T47D (cell line): ENCODE data around the gene RPN2.

Experiments
- DNase-seq, 2 experiments: peaks; one replicate each; pipeline versions ENCODE4 v3.0.0 to v3.0.0-alpha.2; 2011 to 2012; ENCODE audit warnings: low read depth in 1 of 2, low spot score in 1 of 2
- JUND ChIP-seq: IDR thresholded peaks from 2 replicates; pipeline ENCODE4 v1.6.1; 2012; ENCODE audit warnings: low read depth
- in situ Hi-C: cut with HindIII; loops from 2 replicates; pipeline ENCODE4 v1.10.0; 2016; ENCODE audit warnings: low sequenced_read_pairs, low pct_unique_long_range_greater_than_20kb

RPN2 gene

GRCh38 chr20:37243076-37243936 lies 64.2 kb downstream of the RPN2 start:
- in situ Hi-C loops = no loop called here
- TF ChIP-seq JUND = no peak
- DNase-seq = no peak

DNA sequence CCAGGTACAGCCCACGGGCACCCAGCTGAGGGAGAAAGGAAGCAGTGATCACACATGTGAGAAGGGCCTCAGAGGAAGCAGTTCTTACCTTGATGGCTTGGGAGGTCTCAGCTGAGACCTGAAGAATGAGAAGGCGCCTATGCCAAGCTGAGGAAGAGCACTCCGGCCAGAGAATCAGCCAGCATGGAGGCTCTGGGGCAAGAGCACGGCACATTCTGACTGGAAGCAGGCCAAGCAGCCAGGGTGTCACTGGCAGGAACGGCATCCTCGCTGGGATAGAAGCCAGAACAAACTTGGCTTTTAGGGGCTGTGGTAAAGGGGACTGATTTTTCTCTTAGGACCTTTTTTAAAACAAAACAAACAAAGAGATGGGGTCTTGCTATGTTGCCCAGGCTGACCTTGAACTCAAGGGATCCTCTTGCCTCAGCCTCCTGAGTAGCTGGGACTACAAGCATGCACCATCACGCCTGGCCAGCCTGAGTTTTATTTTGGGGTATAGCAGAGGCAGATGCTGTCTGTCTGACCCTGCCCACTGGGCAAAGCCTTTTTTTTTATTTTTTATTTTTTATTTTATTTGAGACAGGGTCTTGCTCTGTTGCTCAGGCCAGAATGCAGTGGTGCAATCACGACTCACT lies 64.9 kb downstream of the RPN2 start:
- no peak for TF ChIP-seq JUND
- in situ Hi-C loops = no loop called here
- no peak for DNase-seq

DNA sequence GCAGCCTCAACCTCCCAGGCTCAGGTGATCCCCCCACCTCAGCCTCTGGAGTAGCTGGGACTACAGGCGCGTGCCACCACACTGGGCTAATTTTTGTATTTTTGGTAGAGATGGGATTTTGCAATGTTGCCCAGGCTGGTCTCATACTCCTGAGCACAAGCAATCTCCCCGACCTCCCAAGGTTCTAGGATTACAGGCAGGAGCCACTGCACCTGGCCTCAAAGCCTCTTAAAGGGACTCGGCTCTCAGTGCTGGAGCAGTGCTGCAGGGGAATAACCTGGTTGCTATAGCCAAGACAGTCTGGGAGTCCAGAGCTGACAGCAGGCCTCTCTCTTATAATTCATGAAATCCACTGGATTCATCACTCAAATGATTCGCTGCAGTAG lies 65.4 kb downstream of the RPN2 start:
- no peak for DNase-seq
- no peak for TF ChIP-seq JUND
- in situ Hi-C loops = no loop called here

DNA sequence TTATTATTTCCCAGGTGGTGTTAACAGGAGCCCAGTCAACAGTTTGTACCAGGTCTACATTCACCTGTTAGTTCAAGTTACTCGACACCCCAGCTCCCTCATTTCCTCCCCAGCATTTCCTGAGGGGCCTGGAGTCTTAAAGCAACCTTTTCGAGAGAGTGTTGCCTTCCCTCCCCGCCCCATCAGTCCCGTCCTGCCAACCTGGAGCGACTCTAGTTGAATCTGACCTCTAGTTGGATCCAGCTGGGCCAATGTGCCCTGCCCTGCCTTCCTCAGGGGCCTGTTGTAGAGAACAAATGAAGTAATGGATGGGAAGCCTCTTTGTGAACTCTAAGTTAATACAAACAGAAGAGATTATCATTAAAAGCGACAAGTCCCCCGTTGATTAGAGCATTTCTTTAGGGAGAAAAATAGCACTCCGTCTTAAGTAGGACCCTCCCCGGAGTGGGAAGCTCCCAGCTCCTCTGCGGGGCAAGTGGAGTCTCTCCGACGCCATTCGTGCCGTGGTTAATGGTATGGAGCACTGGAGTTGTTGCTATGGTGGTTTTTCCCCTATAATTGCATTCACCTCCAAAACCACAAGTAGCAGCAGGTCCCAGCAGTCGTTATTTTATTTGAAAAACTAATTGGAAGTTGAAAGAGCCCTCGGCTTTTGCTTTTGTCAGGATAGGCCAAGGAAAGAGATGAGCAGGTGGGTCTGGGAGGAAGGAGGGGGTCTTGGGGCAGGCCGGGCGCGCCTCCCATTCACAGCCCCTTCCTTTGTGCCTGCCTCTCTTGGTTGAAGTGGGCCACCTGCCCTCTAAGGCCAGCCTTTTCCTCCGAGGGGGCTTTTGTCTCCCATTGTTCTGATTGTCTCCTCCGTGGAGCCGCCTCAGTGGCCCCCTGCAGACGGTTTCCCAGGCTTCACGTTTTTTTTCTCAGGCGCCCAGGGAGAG lies 66.4 kb downstream of the RPN2 start:
- DNase-seq = no peak
- in situ Hi-C loops = no loop called here
- no peak for TF ChIP-seq JUND

DNA sequence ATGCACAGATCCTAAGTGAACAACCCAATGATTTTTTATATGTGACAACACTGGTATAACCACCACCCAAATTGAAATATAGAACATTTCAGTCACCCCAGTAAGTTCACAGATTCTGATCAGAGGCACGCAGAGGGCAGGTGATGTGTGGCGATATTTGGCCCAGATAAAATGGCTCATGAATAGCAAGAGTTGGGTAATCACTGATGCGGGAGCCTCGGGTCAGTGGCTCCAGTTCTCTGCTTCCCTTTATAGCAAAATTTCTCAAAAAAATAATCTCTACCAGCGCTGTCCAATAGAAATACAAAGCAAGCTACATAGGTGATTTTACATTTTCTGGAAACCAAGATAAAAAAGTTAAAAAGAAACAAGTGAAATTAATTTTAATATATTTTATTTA lies 67.6 kb downstream of the RPN2 start:
- DNase-seq = no peak
- in situ Hi-C loops = no loop called here
- TF ChIP-seq JUND = no peak

GRCh38 chr20:37247547-37247946 lies 68.4 kb downstream of the RPN2 start:
- DNase-seq = no peak
- in situ Hi-C loops = no loop called here
- TF ChIP-seq JUND = no peak

DNA sequence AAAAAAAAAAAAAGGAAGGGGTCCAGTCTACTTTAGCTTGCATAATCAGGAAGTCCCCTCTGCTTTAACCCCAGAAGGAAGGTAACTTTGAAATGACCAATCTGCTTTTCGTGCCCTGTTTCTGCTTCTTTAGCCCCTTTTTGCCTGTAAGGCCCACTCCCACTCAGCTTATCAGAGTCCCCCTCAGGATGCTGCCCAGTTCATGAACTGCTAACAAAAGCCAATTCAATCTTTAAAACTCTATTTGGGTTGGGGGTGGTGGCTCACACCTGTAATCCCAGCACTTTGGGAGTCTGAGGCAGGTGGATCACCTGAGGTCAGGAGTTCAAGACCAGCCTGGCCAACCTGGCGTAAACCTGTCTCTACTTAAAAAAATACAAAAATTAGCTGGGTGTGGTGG lies 70.2 kb downstream of the RPN2 start:
- in situ Hi-C loops = no loop called here
- TF ChIP-seq JUND = no peak
- no peak for DNase-seq

GRCh38 chr20:37251825-37252477 lies 72.8 kb downstream of the RPN2 start:
- DNase-seq = no peak
- in situ Hi-C loops = no loop called here
- no peak for TF ChIP-seq JUND

DNA sequence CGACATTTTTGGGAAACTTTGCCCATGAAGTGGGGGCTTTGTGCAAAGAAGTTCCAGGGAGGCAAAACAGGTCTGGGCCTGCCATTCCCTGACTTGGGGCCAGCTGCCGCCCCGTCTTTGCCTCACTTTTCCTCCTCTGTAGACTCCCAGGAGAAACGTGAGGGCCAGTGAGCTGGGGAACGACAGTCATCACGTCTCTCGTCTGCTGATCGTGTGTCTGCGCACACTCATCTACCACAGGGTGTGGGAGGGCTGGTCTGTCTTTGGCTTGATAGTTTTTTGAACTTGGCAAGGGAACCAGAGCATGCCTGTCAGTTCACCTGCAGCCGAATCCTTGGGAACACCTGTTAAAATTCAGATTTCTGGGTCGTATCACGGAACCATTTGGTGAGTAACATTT lies 74.0 kb downstream of the RPN2 start:
- in situ Hi-C loops = no loop called here
- no peak for DNase-seq
- no peak for TF ChIP-seq JUND

GRCh38 chr20:37254114-37254878 lies 75.2 kb downstream of the RPN2 start:
- no peak for TF ChIP-seq JUND
- in situ Hi-C loops = no loop called here
- DNase-seq = no peak

GRCh38 chr20:37256286-37256685 lies 77.2 kb downstream of the RPN2 start:
- TF ChIP-seq JUND = no peak
- DNase-seq = no peak
- in situ Hi-C loops = no loop called here

- in situ Hi-C loops = no loop called here
- no peak for DNase-seq
- TF ChIP-seq JUND = no peak
These were observed 78.4 kb downstream of the RPN2 start for GRCh38 chr20:37257530-37257929.
